Activated CD8-positive, alpha-beta T cell treated with anti-CD3 and anti-CD28 coated beads for 36 hours (primary cell): ENCODE data around the gene AIFM2. TPM values are rescaled to one million over a fixed set of nuclear protein-coding genes. Genes with fewer than 3 reads are reported as not detected.
A peak's percentile ranks its signal among the peaks of the same experiment; 100 is the strongest.

Source experiments
- ATAC-seq: fragments of 200-7000 bp; cut with Tn5 transposase; one replicate; pipeline ENCODE4 v1.10.0; 2021; ENCODE audit warnings: mild to moderate bottlenecking, moderate library complexity
- CTCF ChIA-PET: fragments of 350-600 bp; sonication (Branson Sonifier 250); formaldehyde crosslinking; loops from one replicate; lab custom pipeline; 2021; ENCODE audit warnings: antibody characterized with exemption; lab: Charles Lee
- POLR2A ChIA-PET: fragments of 350-600 bp; sonication (Branson Sonifier 250); formaldehyde crosslinking; loops from one replicate; lab custom pipeline; 2021; ENCODE audit warnings: antibody characterized with exemption; lab: Charles Lee
- DNase-seq: peaks from one replicate; pipeline ENCODE4 v3.0.0-alpha.2; 2020
- H3K27ac Mint-ChIP-seq: one replicate; pipeline ENCODE4 v1.8.0; 2021; ENCODE audit warnings: mild to moderate bottlenecking, mixed read lengths
- H3K27me3 Mint-ChIP-seq: one replicate; pipeline ENCODE4 v1.8.0; 2021; ENCODE audit warnings: mixed read lengths
- H3K36me3 Mint-ChIP-seq: one replicate; pipeline ENCODE4 v1.8.0; 2021; ENCODE audit warnings: low read depth, mixed read lengths
- H3K4me1 Mint-ChIP-seq: one replicate; pipeline ENCODE4 v1.8.0; 2021; ENCODE audit warnings: low read depth, mixed read lengths
- H3K4me3 Mint-ChIP-seq: one replicate; pipeline ENCODE4 v1.8.0; 2021; ENCODE audit warnings: mild to moderate bottlenecking, moderate library complexity, mixed read lengths
- H3K9me3 Mint-ChIP-seq: one replicate; pipeline ENCODE4 v1.8.0; 2021; ENCODE audit warnings: mixed read lengths
- intact Hi-C: fragments of 100-400 bp; cut with micrococcal nuclease; formaldehyde crosslinking; loops from one replicate; pipeline ENCODE4 v1.10.0; 2022
- total RNA-seq, 2 experiments: library from RNA; stranded (reverse); gene quantifications; one replicate each; pipeline ENCODE4 v1.2.3, GENCODE V29; 2021
- TF ChIP-seq, protein P1 (sequence below): fragments of 200-600 bp; IDR thresholded peaks from one replicate; pipeline ENCODE4 v1.8.0; 2022; ENCODE audit warnings: antibody characterized with exemption, mild to moderate bottlenecking

AIFM2 gene
- total RNA-seq, 2 experiments from 2014 or later: 6.3 to 8.2 TPM

DNA sequence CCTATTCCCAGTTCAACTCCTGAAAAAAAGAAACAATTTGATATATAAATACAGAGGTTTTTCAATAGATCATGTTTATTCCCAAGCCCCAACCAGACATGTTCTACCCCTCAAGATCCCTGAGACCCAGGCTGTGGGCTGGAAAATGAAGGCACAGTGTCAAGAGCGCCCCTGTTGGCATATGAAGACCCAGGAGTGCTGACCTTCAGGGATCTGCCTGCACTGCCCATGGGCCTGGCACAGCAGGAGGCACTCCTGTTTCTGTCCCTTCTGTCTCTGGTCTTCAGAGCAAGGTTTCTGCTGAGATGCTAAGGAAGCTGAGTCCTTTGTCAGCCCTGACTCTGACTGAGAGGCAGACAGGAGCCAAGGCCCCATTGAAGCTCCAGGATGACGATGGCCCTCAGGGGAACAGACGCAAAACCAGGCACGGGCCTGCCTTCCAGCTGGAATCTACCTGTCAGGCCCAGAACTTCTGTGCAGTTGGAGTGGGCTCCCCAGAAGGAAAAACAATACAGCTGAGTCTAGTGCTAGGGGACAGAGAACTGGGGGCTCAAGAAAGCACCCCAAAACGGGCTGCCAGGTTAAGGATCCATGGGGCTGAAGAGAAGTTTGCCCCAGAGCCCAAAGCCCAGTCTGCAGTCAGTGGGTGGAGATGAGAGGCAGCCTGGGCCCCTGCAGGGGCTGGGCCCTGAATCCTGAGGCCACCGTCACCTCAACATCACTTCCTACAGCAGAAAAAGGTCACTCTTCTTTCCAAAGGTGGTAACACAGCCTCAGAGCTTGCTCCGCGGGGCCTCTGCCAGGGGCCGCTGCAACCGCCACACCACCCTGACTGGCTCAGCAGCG is 6.7 kb upstream of the AIFM2 start:
- CTCF ChIA-PET: interaction anchor here (0.7 to 5.0 kb wide), 3 partner anchors 8 to 82 kb away, joined by 3 to 28 read pairs (median 3); no protein-coding TSS in a partner anchor
- ATAC-seq (no peak), DNase-seq (no peak)
- TF ChIP-seq, protein P1, sequence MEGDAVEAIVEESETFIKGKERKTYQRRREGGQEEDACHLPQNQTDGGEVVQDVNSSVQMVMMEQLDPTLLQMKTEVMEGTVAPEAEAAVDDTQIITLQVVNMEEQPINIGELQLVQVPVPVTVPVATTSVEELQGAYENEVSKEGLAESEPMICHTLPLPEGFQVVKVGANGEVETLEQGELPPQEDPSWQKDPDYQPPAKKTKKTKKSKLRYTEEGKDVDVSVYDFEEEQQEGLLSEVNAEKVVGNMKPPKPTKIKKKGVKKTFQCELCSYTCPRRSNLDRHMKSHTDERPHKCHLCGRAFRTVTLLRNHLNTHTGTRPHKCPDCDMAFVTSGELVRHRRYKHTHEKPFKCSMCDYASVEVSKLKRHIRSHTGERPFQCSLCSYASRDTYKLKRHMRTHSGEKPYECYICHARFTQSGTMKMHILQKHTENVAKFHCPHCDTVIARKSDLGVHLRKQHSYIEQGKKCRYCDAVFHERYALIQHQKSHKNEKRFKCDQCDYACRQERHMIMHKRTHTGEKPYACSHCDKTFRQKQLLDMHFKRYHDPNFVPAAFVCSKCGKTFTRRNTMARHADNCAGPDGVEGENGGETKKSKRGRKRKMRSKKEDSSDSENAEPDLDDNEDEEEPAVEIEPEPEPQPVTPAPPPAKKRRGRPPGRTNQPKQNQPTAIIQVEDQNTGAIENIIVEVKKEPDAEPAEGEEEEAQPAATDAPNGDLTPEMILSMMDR: no peak
- H3K4me3 Mint-ChIP-seq: no peak overlapping the region
- H3K27ac Mint-ChIP-seq: peak overlapping the region; percentile 26
- H3K9me3 Mint-ChIP-seq: no peaks in the 10 kb centered on the region
- H3K27me3 Mint-ChIP-seq: no peaks in the 10 kb centered on the region
- peaks cover 30% of the 10 kb centered on the region for H3K4me1 Mint-ChIP-seq
- H3K36me3 Mint-ChIP-seq: peaks cover 5% of the 10 kb centered on the region
- POLR2A ChIA-PET: interaction anchor here (0.7 to 1.0 kb wide), 4 partner anchors 16 to 266 kb away, joined by 3 to 4 read pairs (median 4); no protein-coding TSS in a partner anchor
- intact Hi-C loops: no loop called here

DNA sequence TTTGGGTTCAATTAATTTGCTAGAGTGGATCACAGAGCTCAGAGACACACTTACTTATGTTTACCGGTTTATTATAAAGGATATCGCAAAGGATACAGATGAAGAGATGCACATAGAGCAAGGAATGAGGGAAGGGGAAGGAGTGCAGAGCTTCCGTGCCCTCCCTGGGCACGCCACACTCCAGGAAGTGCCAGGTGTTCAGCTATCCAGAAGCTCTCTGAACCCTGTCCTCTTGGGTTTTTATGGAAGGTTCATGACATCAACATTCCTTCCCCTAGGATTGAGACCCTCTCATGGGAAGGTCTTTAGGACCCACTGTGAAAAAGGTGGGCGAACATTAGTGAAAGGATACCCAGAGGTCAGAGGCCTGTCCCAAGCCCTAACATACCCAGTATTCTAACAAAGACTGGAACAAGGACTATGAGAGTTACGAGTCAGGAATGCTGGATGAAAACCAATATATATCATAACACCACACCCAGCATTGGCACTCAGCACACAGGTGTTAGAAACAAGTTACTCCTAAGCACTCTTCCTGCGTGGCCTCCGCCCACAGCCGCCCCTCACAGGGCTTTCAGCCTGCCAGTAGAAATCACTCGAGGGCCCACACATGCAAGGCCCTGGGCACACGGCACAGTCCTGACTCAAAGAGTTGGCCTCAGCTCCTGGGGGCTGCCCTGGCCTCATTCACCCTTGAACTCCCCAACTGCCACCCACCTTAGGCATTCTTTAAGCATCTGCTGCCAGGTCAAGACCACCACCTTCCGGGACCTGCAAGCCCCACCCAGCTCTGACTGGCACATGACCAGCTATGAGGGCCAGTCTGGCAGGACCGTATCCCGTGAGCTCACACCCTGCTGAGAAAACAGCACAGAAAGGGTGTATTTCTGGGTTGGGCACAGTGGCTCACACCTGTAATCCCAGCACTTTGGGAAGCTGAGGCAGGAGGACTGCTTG is 5.6 kb upstream of the AIFM2 start:
- peaks cover 20% of the 10 kb centered on the region for H3K4me1 Mint-ChIP-seq
- ChIA-PET CTCF (interaction anchor here (5.0 kb wide), 1 partner anchor 22 kb away, joined by 28 read pairs; no protein-coding TSS in a partner anchor), POLR2A (interaction anchor here (1.0 to 5.3 kb wide), 2 partner anchors 7 to 22 kb away, joined by 4 to 38 read pairs; partner anchors contain the start of gene TYSND1)
- H3K27me3 Mint-ChIP-seq: no peaks in the 10 kb centered on the region
- DNase-seq (no peak), ATAC-seq (no peak)
- H3K9me3 Mint-ChIP-seq: no peaks in the 10 kb centered on the region
- H3K4me3 Mint-ChIP-seq: no peak overlapping the region
- intact Hi-C loops: no loop called here
- H3K27ac Mint-ChIP-seq: no peak overlapping the region
- peaks cover 2% of the 10 kb centered on the region for H3K36me3 Mint-ChIP-seq
- TF ChIP-seq, protein P1: no peak

DNA sequence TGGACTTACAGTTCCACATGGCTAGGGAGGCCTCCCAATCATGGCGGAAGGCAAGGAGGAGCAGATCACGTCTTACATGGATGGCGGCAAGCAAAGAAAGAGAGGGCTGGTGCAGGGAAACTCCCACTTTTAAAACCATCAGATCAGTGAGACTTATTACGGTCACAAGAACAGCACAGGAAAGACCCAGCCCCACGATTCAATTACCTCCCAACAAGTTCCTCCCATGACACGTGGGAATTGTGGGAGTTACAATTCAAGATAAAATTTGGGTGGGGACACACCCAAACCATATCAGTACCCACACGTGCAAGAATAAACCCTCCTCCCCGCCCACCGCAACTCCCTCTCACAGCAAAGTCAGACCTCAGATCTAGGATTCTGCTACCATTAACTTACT is 4.5 kb upstream of the AIFM2 start:
- intact Hi-C loops: no loop called here
- POLR2A ChIA-PET: interaction anchor here (1.2 to 5.3 kb wide), 2 partner anchors 8 to 14 kb away, joined by 3 to 38 read pairs; partner anchors contain the start of gene TYSND1

DNA sequence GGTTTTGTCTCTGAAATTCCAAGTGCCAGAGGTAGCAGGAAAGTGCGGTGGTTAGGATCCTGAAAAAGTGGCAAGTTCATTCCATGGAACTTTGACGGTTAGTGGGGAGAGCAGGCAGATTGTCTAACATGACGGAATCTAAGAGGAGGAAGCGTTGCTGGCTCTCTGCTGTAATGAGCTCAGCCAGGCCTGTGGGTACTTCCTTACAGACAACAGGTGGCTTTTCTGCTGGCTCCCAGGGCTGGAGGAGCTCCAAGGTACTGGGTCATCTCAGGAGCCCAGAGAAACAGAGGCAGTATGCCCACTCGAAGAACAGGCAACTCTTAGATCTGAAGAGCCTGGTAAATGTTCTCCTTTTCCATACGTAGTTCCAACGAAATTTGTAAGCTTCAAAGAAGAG is 3.1 kb upstream of the AIFM2 start:
- Mint-ChIP-seq H3K27me3 (no peaks in the 10 kb centered on the region), H3K4me1 (peaks cover 33% of the 10 kb centered on the region), H3K4me3 (no peak overlapping the region)

More for the DNA sequence above, 4.5 kb upstream of the AIFM2 start:
- no peaks in the 10 kb centered on the region for H3K27me3 Mint-ChIP-seq
- peaks cover 2% of the 10 kb centered on the region for H3K36me3 Mint-ChIP-seq
- H3K4me1 Mint-ChIP-seq: peaks cover 21% of the 10 kb centered on the region
- H3K27ac Mint-ChIP-seq: no peak overlapping the region
- CTCF ChIA-PET: no interaction called here
- DNase-seq (no peak), ATAC-seq (no peak)
- TF ChIP-seq, protein P1: no peak
- no peak overlapping the region for H3K4me3 Mint-ChIP-seq
- no peaks in the 10 kb centered on the region for H3K9me3 Mint-ChIP-seq

More for the DNA sequence above, 3.1 kb upstream of the AIFM2 start:
- intact Hi-C loops: no loop called here
- POLR2A ChIA-PET: interaction anchor here (0.6 to 5.3 kb wide), 4 partner anchors 9 to 211 kb away, joined by 3 to 38 read pairs (median 4); partner anchors contain the start of gene TYSND1
- DNase-seq (no peak), ATAC-seq (no peak)
- Mint-ChIP-seq H3K27ac (no peak overlapping the region), H3K9me3 (no peaks in the 10 kb centered on the region), H3K36me3 (peaks cover 5% of the 10 kb centered on the region)
- TF ChIP-seq, protein P1: no peak
- CTCF ChIA-PET: interaction anchor here (0.6 to 3.8 kb wide), 7 partner anchors 8 to 177 kb away, joined by 3 to 37 read pairs (median 4); partner anchors contain the start of genes SAR1A and TYSND1
